Fibroblast of lung (primary cell): Measurements from ENCODE around the gene NLE1. TPM values are rescaled to one million over a fixed set of nuclear protein-coding genes. Genes with fewer than 3 reads are reported as not detected.

ENCODE experiments used
- DNase-seq, 2 donors: peaks; one replicate each; pipeline versions ENCODE4 v3.0.0 to v3.0.0-alpha.2; 2010; ENCODE audit warnings: low read depth in 2 of 2
- H2AFZ ChIP-seq: 2 replicates; pipeline ENCODE4 v1.5.1; 2012; ENCODE audit warnings: low read length, control low read depth, inconsistent platforms
- H3K27ac ChIP-seq: 2 replicates; pipeline ENCODE4 v1.5.1; 2011; ENCODE audit warnings: low read length, control low read depth; ENCODE audit not compliant: insufficient read depth
- H3K27me3 ChIP-seq: 2 replicates; pipeline ENCODE4 v1.5.1; 2011; ENCODE audit warnings: mild to moderate bottlenecking, low read length; ENCODE audit not compliant: control insufficient read depth, insufficient read depth
- H3K36me3 ChIP-seq: 2 replicates; pipeline ENCODE4 v1.5.1; 2011; ENCODE audit warnings: low read length; ENCODE audit not compliant: control insufficient read depth, insufficient read depth
- H3K4me1 ChIP-seq: 2 replicates; pipeline ENCODE4 v1.5.1; 2011; ENCODE audit warnings: low read length; ENCODE audit not compliant: control insufficient read depth, insufficient read depth; ENCODE audit errors: extremely low read depth
- H3K4me2 ChIP-seq: 2 replicates; pipeline ENCODE4 v1.5.1; 2011; ENCODE audit warnings: low read length, control low read depth; ENCODE audit not compliant: insufficient read depth; ENCODE audit errors: extremely low read depth
- H3K4me3 ChIP-seq, 4 experiments: fragments of 200-600 bp in 1 of 4; sonication (generic) in 1 of 4; replicated peaks in 1 of 4; 2 replicates each; pipeline ENCODE4 v1.5.1; 2011 to 2016; ENCODE audit warnings: low read length in 4 of 4, low read depth in 3 of 4, mild to moderate bottlenecking in 3 of 4, control low read depth in 2 of 4, inconsistent platforms in 1 of 4, mixed read lengths in 1 of 4; ENCODE audit not compliant: insufficient read depth in 1 of 4; ENCODE audit errors: control extremely low read depth in 1 of 4
- H3K79me2 ChIP-seq: 2 replicates; pipeline ENCODE4 v1.5.1; 2012; ENCODE audit warnings: mild to moderate bottlenecking, low read length, inconsistent platforms; ENCODE audit not compliant: control insufficient read depth, insufficient read depth
- H3K9ac ChIP-seq: 2 replicates; pipeline ENCODE4 v1.5.1; 2011; ENCODE audit warnings: mild to moderate bottlenecking, low read length, control low read depth; ENCODE audit not compliant: insufficient read depth
- H3K9me3 ChIP-seq: 2 replicates; pipeline ENCODE4 v1.5.1; 2012; ENCODE audit warnings: low read depth, low read length; ENCODE audit not compliant: control insufficient read depth, insufficient read depth
- H4K20me1 ChIP-seq: 2 replicates; pipeline ENCODE4 v1.5.1; 2011; ENCODE audit warnings: low read length; ENCODE audit not compliant: control insufficient read depth, insufficient read depth; ENCODE audit errors: extremely low read depth
- EZH2 ChIP-seq: IDR thresholded peaks from 2 replicates; pipeline ENCODE4 v1.5.1; 2012; ENCODE audit warnings: low read length, control low read depth, mild to moderate bottlenecking; ENCODE audit errors: missing control alignments
- polyA plus RNA-seq, 2 donors: library from polyadenylated mRNA; depleted of rRNA in 1 of 2; stranded (reverse) in 1 of 2; unstranded in 1 of 2; fragments of >200 nt; gene quantifications; 2 replicates each; pipeline ENCODE4 v1.2.1, GENCODE V29; 2011 to 2012; ENCODE audit warnings: missing spikeins in 1 of 2
- total RNA-seq: library from RNA; depleted of rRNA; stranded (reverse); fragments of >200 nt; gene quantifications from 2 replicates; pipeline ENCODE4 v1.2.1, GENCODE V29; 2014
- TF ChIP-seq, protein P1 (sequence below), 2 donors: IDR thresholded peaks in 1 of 2; conservative IDR thresholded peaks in 1 of 2; 1 replicate in 1 of 2; 2 replicates in 1 of 2; pipeline ENCODE4 v1.5.1; 2011 to 2012; ENCODE audit warnings: low read length in 2 of 2, control low read depth in 1 of 2, inconsistent platforms in 1 of 2, low read depth in 1 of 2, mild to moderate bottlenecking in 1 of 2

Gene NLE1
- total and polyA plus RNA-seq, 2 donors (not counting 1 experiment from before 2014, with no cell fraction given): 9.4 to 20.5 TPM

DNA sequence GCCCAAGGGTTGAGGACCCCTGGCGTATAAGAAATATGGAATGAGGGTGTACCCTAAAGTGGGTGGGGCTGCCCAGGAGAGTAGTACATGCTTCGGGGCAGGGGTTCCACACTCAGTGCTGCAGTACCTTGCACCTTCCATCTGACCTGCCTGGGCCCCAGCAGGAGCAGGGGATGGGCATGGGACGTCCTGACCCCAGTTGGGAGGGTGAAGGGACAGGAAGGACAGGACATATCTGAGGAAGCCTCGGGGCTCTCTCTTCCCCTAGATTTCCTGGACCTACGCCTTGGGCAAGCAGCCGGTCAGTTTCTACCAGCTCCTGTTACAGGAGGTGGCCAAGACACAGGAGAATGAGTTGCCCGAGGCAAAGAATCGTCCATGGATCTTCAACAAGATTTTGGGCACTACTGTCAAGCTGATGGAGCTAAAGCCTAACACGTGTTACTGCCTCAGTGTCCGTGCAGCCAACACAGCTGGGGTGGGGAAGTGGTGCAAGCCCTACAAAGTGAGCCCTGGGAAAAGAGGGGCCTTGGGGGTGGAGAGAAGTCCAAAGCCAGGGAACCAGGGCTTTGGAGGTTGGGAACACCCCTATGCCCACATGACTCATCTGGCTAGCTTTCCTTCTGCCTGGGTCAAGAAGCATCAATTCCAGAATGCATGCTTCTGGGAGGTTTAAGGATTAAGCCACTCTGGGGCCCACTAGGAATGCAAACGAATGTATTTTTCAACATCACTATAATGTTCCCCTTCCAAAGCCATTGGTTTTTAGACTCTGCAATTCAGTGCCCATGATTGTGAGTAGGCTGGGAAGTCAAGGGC, 12.7 kb downstream of the NLE1 start:
- H3K9ac ChIP-seq: no peak overlapping the region
- H3K9me3 ChIP-seq: no peaks in the 10 kb centered on the region
- no peaks in the 10 kb centered on the region for H4K20me1 ChIP-seq
- no peak overlapping the region for H2AFZ ChIP-seq
- H3K4me1 ChIP-seq: peaks cover 24% of the 10 kb centered on the region
- no peak overlapping the region for H3K4me3 ChIP-seq
- H3K4me2 ChIP-seq: no peak overlapping the region
- peak overlapping the region; percentile 79 for H3K27ac ChIP-seq
- peak in 1 of 2 donors; percentile 70 for DNase-seq
- no peak for TF ChIP-seq EZH2
- TF ChIP-seq, protein P1, sequence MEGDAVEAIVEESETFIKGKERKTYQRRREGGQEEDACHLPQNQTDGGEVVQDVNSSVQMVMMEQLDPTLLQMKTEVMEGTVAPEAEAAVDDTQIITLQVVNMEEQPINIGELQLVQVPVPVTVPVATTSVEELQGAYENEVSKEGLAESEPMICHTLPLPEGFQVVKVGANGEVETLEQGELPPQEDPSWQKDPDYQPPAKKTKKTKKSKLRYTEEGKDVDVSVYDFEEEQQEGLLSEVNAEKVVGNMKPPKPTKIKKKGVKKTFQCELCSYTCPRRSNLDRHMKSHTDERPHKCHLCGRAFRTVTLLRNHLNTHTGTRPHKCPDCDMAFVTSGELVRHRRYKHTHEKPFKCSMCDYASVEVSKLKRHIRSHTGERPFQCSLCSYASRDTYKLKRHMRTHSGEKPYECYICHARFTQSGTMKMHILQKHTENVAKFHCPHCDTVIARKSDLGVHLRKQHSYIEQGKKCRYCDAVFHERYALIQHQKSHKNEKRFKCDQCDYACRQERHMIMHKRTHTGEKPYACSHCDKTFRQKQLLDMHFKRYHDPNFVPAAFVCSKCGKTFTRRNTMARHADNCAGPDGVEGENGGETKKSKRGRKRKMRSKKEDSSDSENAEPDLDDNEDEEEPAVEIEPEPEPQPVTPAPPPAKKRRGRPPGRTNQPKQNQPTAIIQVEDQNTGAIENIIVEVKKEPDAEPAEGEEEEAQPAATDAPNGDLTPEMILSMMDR (conservative IDR thresholded peaks at IDR 0.05 in 1 of 2, IDR thresholded peaks at IDR 0.05 in 1 of 2; ENCODE audit: low read depth in 1 of 2, low read length in 2 of 2): no peak
- peaks cover 18% of the 10 kb centered on the region for H3K36me3 ChIP-seq
- H3K27me3 ChIP-seq: no peaks in the 10 kb centered on the region
- H3K79me2 ChIP-seq: no peaks in the 10 kb centered on the region

GRCh38 chr17:35127751-35128514, 14.2 kb downstream of the NLE1 start:
- peaks cover 13% of the 10 kb centered on the region for H3K36me3 ChIP-seq
- H2AFZ ChIP-seq: peak overlapping the region; percentile 46
- H4K20me1 ChIP-seq: no peaks in the 10 kb centered on the region

More at GRCh38 chr17:35127751-35128514, 14.2 kb downstream of the NLE1 start:
- Histone ChIP-seq H3K4me1 (peaks cover 24% of the 10 kb centered on the region), H3K9me3 (no peaks in the 10 kb centered on the region), H3K27ac (peak overlapping the region; percentile 79), H3K9ac (peak overlapping the region; percentile 23), H3K4me2 (peak overlapping the region; percentile 71), H3K4me3 (peak overlapping the region in 1 of 4 experiments; percentile 2), H3K79me2 (no peaks in the 10 kb centered on the region), H3K27me3 (no peaks in the 10 kb centered on the region)
- peak in 1 of 2 donors; percentile 99 for DNase-seq
- no peak for TF ChIP-seq EZH2
- TF ChIP-seq, protein P1 (conservative IDR thresholded peaks at IDR 0.05 in 1 of 2, IDR thresholded peaks at IDR 0.05 in 1 of 2; ENCODE audit: low read depth in 1 of 2, low read length in 2 of 2): no peak
